HG02870 (cell line): ENCODE measurements around the gene MAPKAP1.
A peak's percentile ranks its signal among the peaks of the same experiment; 100 is the strongest.

ENCODE experiments used
- ATAC-seq: cut with Tn5 transposase; IDR thresholded peaks from one replicate; pipeline ENCODE4 v1.9.1; 2021; ENCODE audit warnings: mild to moderate bottlenecking, moderate library complexity; ENCODE audit not compliant: unreplicated experiment

The MAPKAP1 gene

GRCh38 chr9:125646217-125646616 is 60.8 kb downstream of the MAPKAP1 start:
- no peak for ATAC-seq

- no peak for ATAC-seq
Observed at GRCh38 chr9:125644819-125645507, 62.0 kb downstream of the MAPKAP1 start.

DNA sequence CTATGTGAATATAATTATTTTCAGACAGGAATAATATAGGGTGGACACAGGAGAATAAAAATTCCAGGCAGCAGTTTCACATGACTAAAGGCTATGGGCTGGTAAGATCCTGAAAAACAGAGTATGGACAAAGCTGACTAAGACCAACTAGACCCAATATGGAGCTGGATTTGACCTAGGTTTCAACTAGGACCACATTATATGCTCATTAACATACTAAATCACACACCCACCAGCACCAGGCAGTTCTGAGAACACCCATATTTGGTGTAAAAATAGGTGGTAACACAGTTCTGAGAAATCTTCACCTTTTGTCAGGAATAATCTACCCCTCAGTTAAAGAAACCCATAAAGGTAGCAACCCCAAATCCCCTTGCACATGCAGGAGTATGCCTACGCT is 64.7 kb downstream of the MAPKAP1 start:
- ATAC-seq = no peak

DNA sequence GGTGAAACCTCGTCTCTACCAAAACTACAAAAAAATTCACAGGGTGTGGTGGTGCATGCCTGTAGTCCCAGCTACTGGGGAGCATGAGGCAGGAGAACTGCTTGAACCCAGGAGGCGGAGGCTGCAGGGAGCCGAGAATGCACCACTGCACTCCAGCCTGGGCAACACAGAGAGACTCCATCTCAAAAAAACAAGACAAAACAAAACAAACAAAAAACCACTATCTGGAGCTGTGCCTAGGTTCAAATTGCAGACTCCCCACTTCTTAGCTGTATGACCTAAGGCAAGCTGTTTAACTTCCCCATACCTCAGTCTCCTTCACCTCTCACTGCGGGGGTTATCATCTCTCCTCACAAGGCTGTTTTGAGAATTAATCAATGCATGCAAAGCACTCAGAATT is 68.0 kb downstream of the MAPKAP1 start:
- no peak for ATAC-seq

GRCh38 chr9:125638239-125639045 is 68.6 kb downstream of the MAPKAP1 start:
- no peak for ATAC-seq

- ATAC-seq = no peak
Observed at GRCh38 chr9:125637241-125637640, 69.8 kb downstream of the MAPKAP1 start.

DNA sequence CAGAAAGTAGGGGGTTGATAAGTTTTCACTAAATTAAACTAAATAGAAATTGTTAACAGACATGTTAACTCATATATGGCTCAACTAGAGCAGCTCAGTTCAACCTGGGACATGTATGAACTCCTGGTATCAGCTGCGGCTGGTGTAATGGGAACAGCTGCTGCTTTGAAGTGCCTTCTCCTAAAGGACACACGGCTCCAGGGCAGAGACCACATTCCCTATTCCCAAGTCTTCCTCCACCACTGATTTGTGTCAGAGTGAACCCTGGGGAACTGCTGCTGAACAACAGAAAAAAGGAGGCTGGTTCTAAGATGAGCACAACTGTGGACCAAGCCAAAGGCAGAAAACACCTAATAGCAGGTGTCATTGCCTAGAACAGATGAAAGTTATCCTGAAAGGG is 71.1 kb downstream of the MAPKAP1 start:
- no peak for ATAC-seq

- ATAC-seq = no peak
Observed at GRCh38 chr9:125634040-125634717, 72.8 kb downstream of the MAPKAP1 start.

GRCh38 chr9:125633116-125633745 is 73.8 kb downstream of the MAPKAP1 start:
- no peak for ATAC-seq

GRCh38 chr9:125632321-125633115 is 74.5 kb downstream of the MAPKAP1 start:
- peak; percentile 56 for ATAC-seq

DNA sequence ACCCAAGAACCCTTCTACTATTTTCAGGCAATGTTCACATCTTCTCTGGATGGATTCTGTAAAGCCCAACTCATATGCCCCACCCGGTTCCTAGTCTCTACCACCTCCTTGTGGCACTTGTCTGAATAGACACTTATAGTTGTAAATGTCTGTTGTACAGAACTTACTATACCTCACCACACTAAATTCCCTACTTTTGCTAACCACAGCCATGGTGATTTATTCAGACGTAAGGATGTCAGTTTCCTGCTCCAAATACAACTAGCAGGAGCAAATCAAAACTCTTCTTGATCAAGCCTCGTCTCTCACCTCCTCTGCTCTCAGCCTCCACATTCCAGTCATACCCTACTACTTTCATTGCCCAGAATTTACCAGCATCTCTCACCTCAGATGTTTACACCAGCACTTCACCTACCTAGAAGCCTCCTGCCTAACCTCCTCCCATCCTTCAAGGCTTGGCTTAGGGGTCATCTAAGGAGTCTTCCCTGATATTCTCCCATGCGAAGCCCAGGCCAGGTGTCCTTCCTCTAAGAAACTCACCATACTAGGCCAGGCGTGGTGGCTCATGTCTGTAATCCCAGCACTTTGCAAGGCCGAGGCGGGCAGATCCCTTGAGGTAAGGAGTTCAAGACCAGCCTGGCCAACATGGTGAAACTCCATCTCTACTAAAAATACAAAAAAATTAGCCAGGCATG is 75.5 kb downstream of the MAPKAP1 start:
- no peak for ATAC-seq

GRCh38 chr9:125630436-125630835 is 76.6 kb downstream of the MAPKAP1 start:
- no peak for ATAC-seq

GRCh38 chr9:125629446-125629845 is 77.6 kb downstream of the MAPKAP1 start:
- ATAC-seq = no peak

DNA sequence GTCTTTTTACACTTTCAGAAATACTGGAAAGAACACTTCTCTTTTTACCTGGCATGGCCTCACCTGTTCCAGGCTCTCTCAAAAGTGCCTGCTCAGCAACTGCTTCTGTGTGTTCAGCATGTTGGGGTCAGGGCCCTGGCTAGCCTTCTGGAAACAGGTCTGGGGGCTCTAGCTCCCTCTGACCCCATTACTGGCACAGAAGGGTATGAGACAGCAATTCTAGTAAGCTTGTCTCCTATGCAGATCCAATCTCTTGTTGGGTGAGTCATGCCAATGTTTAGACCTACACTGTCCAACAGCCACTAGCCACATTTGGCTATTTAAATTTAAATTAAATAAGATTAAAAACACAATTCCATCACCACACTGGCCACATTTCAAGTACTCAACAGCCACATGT is 80.8 kb downstream of the MAPKAP1 start:
- ATAC-seq = no peak

- no peak for ATAC-seq
Observed at GRCh38 chr9:125621170-125621569, 85.8 kb downstream of the MAPKAP1 start.

DNA sequence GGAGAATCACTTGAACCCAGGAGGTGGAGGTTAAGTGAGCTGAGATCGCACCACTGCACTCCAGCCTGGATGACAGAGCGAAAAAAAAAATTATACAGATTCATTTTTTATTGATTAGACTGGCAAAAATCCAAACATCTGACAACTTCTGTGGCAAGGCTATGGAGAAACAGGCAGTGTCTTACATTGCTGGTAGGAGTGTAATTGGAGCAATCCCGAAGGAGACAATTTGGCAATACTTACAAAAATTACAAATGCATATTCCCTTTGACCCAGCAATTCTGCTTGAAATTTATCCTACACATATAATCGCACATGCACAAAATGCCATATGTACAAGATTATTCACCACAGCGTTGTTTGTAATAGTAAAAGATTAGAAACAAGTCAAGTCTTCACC is 86.8 kb downstream of the MAPKAP1 start:
- ATAC-seq = no peak

- ATAC-seq = no peak
Observed at GRCh38 chr9:125617087-125617486, 89.9 kb downstream of the MAPKAP1 start.

DNA sequence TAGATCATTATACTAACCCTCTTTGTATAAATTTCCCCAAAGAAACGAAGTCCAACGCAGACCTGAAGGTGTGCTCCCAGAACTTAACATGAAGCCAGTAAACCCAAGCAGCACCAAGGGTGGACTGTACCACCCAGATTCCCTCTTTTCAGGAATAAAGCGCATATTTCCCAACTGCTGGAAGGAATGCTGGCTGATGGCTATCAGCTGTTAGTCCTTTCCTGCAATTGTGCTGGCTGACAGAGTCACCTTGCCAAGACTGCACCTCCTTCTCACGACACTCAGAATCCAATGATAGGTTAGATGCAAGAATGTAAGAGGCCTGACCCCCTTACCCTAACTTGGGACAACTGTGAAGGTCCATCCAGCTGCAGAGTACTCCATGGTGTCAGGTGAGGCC is 93.9 kb downstream of the MAPKAP1 start:
- ATAC-seq = no peak

DNA sequence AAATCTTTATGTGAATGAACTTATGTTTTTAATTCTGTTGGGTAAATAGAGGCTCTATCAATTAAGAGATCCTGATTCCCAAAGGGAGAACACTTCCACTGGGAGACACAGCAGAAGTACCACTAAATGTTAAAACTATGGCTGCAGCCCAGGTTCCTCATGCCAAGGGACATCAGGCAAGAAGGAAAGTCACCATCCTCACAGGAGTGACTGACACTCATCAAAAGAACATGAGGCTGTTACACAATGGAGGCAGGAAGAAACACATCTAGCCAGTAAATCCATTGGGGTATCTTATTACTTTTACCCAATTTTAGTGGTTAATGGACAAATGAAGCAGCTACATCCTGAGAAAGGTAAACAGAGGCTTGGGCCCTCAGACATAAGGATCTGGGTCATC is 94.4 kb downstream of the MAPKAP1 start:
- no peak for ATAC-seq
